ENCODE measurements around the gene RPP14. TPM values are rescaled to one million over a fixed set of nuclear protein-coding genes. Genes with fewer than 3 reads are reported as not detected.
"Not testable (repeated sequence)": the region's sequence is repeated elsewhere in the genome, so short reads cannot be mapped to it uniquely, and the experiment has no call there.

RPP14 gene
- total RNA-seq, 1 experiment from 2014 or later, result 15.3 TPM

- no peak for DNase-seq (ENCODE audit: low read depth)
These were observed 25.6 kb downstream of the RPP14 start for GRCh38 chr3:58331593-58332152.

DNA sequence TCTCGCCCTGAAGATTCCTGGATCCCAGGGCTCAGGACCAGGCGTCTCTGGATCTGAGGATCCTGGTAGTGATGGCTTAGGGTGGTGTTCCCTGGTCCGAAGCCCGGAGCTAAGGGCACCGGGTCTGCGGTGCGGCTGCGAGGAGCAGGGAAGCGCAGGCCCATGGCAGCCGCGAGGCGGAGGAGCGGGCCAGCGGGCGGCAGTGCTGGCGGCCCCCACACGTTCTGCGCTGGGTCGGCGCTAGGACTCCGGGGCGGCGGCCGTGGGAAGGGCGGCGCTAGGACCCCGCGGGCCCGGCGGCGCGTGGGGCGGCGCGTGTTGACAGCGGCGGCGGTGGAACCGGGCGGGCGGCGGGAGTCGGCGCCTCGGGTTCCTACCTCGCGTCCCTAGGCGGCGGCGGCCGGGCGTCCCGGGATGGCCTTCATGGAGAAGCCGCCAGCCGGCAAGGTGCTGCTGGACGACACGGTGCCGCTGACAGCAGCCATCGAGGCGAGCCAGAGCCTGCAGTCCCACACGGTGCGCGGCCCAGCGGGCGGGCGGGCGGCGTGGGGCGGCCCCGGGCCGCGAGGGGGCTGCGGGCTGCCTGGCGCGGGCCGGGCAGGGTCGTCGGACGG is 26.6 kb downstream of the RPP14 start, which contains the start of gene PXK:
PXK (plus strand) TSS at position 318 of the 614 bp plus-strand sequence; CDS start at position 415, 97 bp downstream.
- DNase-seq (ENCODE audit: low read depth), result peak; percentile 82

DNA sequence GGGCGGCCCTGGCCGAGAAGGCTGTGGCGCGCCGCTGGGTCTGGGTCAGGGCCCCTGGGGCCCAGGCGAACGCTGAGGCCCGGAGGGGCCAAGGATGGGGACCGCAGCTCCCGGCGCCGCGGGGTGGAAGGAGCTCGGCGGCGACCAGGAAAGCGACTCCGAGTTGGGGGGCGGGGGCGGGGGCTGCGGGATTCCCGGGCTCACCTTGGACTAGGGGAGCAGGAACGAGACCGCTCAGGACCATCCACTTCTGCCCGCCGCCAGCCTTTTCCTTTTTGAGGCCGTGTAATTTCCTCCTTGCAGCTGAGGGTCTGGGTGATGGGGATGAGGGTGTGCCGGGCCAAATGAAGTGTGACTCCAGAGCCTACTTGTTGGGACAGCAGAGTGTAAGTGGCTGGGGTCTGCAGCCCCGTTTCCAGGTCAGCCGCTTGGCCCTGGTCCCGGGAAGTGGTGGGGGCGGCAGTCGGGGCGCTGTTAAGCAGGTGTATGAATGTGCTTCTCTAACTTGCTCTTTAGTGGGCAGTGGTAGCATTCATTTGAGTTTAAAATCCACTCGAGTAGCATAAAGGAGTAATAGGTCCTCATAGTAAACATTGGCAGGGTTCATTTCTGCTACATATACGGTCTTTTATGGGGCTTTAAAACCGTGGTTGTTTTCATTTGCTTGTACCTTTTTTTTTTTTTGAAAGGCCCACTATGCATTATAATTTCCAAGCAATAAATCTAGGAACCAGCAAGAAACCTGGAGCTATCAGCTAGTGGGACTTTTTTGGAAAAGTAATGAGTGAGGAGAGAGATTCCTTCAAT is 27.4 kb downstream of the RPP14 start:
- DNase-seq (ENCODE audit: low read depth), result peak; percentile 29

GRCh38 chr3:58334013-58334321 is 27.9 kb downstream of the RPP14 start:
- DNase-seq (ENCODE audit: low read depth), result no peak

GRCh38 chr3:58334506-58334884 is 28.4 kb downstream of the RPP14 start:
- no peak for DNase-seq (ENCODE audit: low read depth)

GRCh38 chr3:58335652-58335947 is 29.6 kb downstream of the RPP14 start:
- no peak for DNase-seq (ENCODE audit: low read depth)

GRCh38 chr3:58336135-58336882 is 30.3 kb downstream of the RPP14 start:
- peak; percentile 94 for DNase-seq (ENCODE audit: low read depth)

- no peak for DNase-seq (ENCODE audit: low read depth)
These were observed 31.1 kb downstream of the RPP14 start for GRCh38 chr3:58337190-58337589.

DNA sequence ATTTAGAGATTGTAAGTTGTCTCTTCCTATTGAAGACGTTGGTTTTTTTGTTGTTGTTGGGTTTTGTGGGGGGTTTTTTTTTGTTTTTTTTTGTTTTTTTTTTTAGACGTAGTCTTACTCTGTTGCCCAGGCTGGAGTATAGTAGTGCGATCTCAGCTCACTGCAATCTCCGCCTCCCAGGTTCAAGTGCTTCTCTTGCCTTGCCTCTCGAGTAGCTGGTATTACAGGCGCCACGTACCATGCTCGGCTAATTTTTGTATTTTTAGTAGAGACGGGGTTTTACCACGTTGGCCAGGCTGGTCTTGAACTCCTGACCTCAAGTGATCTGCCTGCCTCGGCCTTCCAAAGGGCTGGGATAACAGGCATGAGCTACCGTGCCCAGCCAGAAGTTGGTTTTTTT is 33.1 kb downstream of the RPP14 start:
- not testable (repeated sequence) for DNase-seq (ENCODE audit: low read depth)

DNA sequence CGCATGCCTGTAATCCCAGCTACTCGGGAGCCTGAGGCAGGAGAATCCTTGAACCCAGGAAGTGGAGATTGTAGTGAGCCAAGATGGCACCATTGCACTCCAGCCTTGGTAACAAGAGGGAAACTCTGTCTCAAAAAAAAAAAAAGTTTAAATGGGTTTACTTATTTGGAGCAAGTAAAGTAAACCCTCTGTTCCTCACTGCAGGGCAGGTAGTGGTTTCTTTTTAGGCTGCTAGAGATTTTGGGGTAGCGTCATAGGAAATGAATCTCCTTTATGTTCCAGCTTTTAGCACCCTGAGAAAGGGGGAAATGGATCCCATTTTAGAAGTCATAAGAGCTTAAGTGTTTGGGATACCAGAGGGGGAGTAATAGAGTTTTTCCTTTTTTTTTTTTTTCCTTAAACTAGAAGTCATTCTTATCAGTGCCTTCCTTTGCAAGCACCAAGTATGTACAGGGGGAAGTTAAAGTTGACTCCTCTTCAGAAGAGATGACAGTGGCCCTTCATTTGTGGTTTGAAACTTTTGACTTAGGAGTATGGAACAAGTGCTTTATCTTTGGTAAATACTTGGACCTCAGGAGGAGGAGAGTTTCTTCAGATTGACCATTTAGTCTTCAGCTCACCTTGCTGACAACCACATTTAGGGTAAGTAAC is 34.7 kb downstream of the RPP14 start:
- no peak for DNase-seq (ENCODE audit: low read depth)

GRCh38 chr3:58341376-58341775 is 35.3 kb downstream of the RPP14 start:
- DNase-seq (ENCODE audit: low read depth), result no peak

- DNase-seq (ENCODE audit: low read depth), result no peak
These were observed 36.6 kb downstream of the RPP14 start for GRCh38 chr3:58342676-58343075.

DNA sequence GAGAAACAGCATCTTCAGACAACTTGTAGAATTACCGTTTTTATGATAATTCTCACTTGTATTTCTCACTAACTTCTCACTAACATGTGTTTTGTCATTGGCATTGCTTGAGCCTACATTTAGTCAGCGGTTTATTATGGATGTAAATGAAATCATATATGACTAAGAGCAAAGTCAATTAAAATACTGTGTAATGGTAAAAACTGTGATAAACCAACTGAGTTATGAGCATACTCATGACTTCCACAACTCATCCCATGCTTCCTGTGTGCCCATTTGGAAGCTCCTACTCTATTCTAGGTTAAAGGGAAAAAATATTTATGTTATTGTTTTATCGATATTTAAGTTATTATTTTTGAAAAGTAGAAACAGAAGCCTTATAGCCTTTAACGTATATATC is 39.4 kb downstream of the RPP14 start:
- no peak for DNase-seq (ENCODE audit: low read depth)

DNA sequence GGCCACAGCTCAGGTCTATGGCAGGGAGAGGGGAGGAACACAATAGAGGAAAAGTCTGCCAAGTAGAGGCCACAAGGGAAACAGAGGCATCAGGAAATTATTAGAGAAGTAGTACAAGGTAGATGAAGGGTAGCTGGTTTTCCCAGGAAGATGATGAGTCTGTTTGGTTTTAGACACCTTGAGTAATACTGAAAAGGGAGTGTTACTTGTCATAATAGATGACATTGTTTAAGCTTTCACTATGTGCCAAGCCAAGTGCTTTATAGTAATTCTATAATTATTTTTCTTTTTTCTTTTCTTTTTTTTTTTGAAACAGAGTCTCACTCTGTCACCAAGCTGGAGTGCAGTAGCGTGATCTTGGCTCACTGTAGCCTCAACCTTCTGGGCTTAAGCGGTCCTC is 40.3 kb downstream of the RPP14 start:
- no peak for DNase-seq (ENCODE audit: low read depth)

- no peak for DNase-seq (ENCODE audit: low read depth)
These were observed 41.9 kb downstream of the RPP14 start for GRCh38 chr3:58347984-58348383.

DNA sequence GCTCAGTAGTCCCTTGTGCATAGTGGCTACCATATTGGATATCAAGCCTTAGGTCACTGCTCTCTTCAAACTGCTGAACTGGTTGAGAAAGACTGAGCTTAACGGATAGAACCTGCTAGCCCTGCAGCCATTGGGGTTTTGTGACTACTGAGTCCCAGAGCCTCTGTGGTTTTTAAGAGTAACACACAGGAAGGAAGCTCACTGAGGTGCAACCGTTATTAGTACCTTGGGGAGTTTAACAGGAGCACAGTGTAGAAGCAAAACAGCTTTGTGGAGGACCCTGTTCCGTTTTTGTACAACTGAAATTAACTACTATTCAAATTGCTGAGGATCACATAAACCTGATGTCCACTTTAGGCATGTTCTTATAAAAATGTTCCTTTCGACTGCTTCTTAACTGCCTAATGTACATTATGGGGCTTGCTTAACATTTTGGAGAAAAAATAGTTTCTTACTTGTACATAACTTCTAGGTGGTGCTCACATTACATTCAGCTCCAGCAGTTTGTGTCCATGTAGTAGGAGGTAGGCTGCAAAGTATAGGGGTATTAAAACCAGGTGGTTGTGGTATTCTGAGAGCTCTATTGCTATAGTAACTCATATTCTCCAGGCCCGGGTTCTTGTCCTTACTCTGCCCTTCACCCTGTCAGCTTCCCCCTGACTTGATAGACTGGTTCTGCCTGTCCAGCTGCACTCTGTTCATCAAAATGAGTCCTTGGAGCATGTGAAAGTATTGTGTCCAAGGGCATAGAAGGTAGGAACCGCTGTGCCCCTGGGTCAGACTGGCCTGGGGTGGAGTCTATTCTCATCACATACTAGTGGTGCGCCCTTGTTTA is 44.0 kb downstream of the RPP14 start:
- no peak for DNase-seq (ENCODE audit: low read depth)

DNA sequence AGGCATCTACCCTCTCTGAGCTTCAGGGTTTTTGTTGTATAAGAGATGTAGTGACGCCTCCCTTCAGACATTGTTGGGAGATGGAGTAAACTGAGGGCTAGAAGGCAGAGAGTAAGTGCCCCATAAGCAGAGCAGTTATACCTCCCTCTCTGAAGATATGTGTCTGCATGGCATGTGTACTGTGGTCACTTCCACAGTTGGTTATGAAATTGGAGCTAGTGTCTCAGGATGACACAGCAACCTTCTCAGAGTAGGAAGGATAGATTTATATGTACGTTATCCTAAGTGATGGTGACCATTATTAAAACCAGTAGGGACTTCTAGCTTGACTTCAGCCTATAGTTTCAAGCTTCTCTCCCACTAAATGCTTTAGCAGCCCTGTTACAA is 44.6 kb downstream of the RPP14 start:
- peak; percentile 40 for DNase-seq (ENCODE audit: low read depth)

GRCh38 chr3:58351920-58352319 is 45.9 kb downstream of the RPP14 start:
- DNase-seq (ENCODE audit: low read depth), result no peak

DNA sequence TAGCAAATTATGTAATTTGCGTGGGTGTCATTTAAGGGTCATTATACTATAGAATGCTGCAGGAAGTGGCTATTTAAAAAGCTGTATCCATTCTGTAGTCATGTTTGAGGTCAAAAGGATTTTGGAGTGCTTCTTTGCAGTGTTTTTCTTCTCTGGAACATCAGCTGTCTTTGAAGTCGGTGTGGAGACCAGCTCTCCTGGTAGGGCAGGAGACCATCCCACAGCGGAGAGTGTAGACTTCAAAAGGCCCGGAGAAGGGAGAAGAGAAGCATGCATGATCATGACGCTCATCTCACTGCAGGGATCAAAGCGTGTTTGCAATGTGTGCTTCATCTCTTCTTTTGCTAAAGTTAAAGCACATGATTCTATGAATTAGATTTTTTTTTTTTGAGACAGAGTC is 46.6 kb downstream of the RPP14 start:
- DNase-seq (ENCODE audit: low read depth), result no peak

GRCh38 chr3:58353722-58354553 is 47.9 kb downstream of the RPP14 start:
- DNase-seq (ENCODE audit: low read depth), result peak; percentile 51

Data from RPMI7951 (cell line).